H1 (cell line): ENCODE measurements around the gene FEZF1. TPM values are rescaled to one million over a fixed set of nuclear protein-coding genes. Genes with fewer than 3 reads are reported as not detected.

Experiments
- CTCF ChIA-PET: fragments of 300-600 bp; sonication (Branson Sonifier 250); formaldehyde crosslinking; loops from one replicate; lab custom pipeline; 2021; ENCODE audit not compliant: partially characterized antibody; lab: Charles Lee
- POLR2A ChIA-PET: fragments of 300-600 bp; sonication (Branson Sonifier 250); formaldehyde crosslinking; loops from one replicate; lab custom pipeline; 2021; ENCODE audit warnings: inconsistent platforms; ENCODE audit not compliant: partially characterized antibody; lab: Charles Lee
- DNase-seq, 2 experiments: peaks; one replicate each; pipeline versions ENCODE4 v3.0.0 to v3.0.0-alpha.2; 2010 to 2022; ENCODE audit warnings: low spot score in 2 of 2, low read depth in 1 of 2, mixed read lengths in 1 of 2
- FAIRE-seq: peaks from 2 replicates; lab custom pipeline; 2011; peaks lifted over from hg19 to GRCh38; lab: Jason Lieb, UNC
- H2AFZ ChIP-seq: 2 replicates; pipeline ENCODE4 v1.8.1; 2012; ENCODE audit warnings: low read length, inconsistent platforms
- H2AK5ac ChIP-seq: 2 replicates; pipeline ENCODE4 v1.6.1; 2013; ENCODE audit warnings: low read depth, low read length
- H2BK120ac ChIP-seq: replicated peaks from 2 replicates; pipeline ENCODE3; 2013; ENCODE audit warnings: low read depth, low read length, inconsistent platforms
- H2BK12ac ChIP-seq: 2 replicates; pipeline ENCODE4 v1.6.1; 2013; ENCODE audit warnings: low read depth, low read length
- H2BK15ac ChIP-seq: 2 replicates; pipeline ENCODE4 v1.6.1; 2013; ENCODE audit warnings: low read length
- H2BK20ac ChIP-seq: 2 replicates; pipeline ENCODE4 v1.6.1; 2013; ENCODE audit warnings: low read length
- H2BK5ac ChIP-seq: 2 replicates; pipeline ENCODE4 v1.6.1; 2013; ENCODE audit warnings: low read depth, low read length
- H3K14ac ChIP-seq: 2 replicates; pipeline ENCODE4 v1.6.1; 2013; ENCODE audit warnings: inconsistent platforms; ENCODE audit not compliant: insufficient read length
- H3K18ac ChIP-seq: 2 replicates; pipeline ENCODE4 v1.6.1; 2013; ENCODE audit warnings: low read length; ENCODE audit errors: extremely low read depth
- H3K23ac ChIP-seq: 2 replicates; pipeline ENCODE4 v1.6.1; 2013; ENCODE audit warnings: inconsistent platforms; ENCODE audit not compliant: insufficient read length
- H3K23me2 ChIP-seq: 2 replicates; pipeline ENCODE4 v1.6.1; 2013; ENCODE audit warnings: low read depth, low read length
- H3K27ac ChIP-seq: 2 replicates; pipeline ENCODE4 v1.6.1; 2011; ENCODE audit warnings: low read depth, low read length, inconsistent platforms
- H3K27me3 ChIP-seq, 4 experiments: replicated peaks in 1 of 4; 1 replicate in 1 of 4; 2 replicates in 3 of 4; pipeline versions ENCODE4 v1.6.1 to v1.8.1; 2011 to 2013; ENCODE audit warnings: low read length in 3 of 4, mild to moderate bottlenecking in 3 of 4, inconsistent platforms in 2 of 4, mixed read lengths in 2 of 4, moderate library complexity in 1 of 4; ENCODE audit not compliant: control insufficient read depth in 3 of 4, insufficient read depth in 3 of 4; ENCODE audit errors: extremely low read depth in 1 of 4
- H3K36me3 ChIP-seq, 4 experiments: 2 replicates each; pipeline versions ENCODE4 v1.6.1 to v1.8.1; 2011 to 2013; ENCODE audit warnings: mild to moderate bottlenecking in 4 of 4, low read length in 3 of 4, moderate library complexity in 2 of 4, control low read depth in 1 of 4, inconsistent platforms in 1 of 4; ENCODE audit not compliant: insufficient read depth in 4 of 4, control insufficient read depth in 2 of 4
- H3K4ac ChIP-seq: replicated peaks from 2 replicates; pipeline ENCODE3; 2013; ENCODE audit warnings: low read length, low read depth, mixed read lengths, inconsistent platforms; ENCODE audit not compliant: insufficient read length
- H3K4me1 ChIP-seq, 4 experiments: replicated peaks in 1 of 4; 1 replicate in 1 of 4; 2 replicates in 3 of 4; pipeline versions ENCODE4 v1.6.1 to v1.8.1; 2011 to 2013; ENCODE audit warnings: low read length in 3 of 4, inconsistent platforms in 2 of 4, mixed read lengths in 1 of 4; ENCODE audit not compliant: insufficient read depth in 4 of 4, control insufficient read depth in 3 of 4
- H3K4me2 ChIP-seq, 2 experiments: 2 replicates each; pipeline versions ENCODE4 v1.6.1 to v1.8.1; 2011 to 2013; ENCODE audit warnings: low read depth in 2 of 2, low read length in 2 of 2, control low read depth in 1 of 2, inconsistent platforms in 1 of 2, mild to moderate bottlenecking in 1 of 2; ENCODE audit not compliant: insufficient read depth in 1 of 2
- H3K4me3 ChIP-seq, 4 experiments: fragments of 200-600, 300-600 bp in 1 of 4; sonication (generic), shearing (Covaris generic), sonication (Bioruptor Twin) in 1 of 4; 2 replicates each; pipeline versions ENCODE4 v1.5.1 to v1.8.1; 2011 to 2016; ENCODE audit warnings: low read length in 4 of 4, low read depth in 3 of 4, control low read depth in 2 of 4, inconsistent platforms in 2 of 4, mild to moderate bottlenecking in 2 of 4, mixed read lengths in 1 of 4, moderate library complexity in 1 of 4; ENCODE audit not compliant: insufficient read depth in 2 of 4; ENCODE audit errors: extremely low read depth in 1 of 4
- H3K56ac ChIP-seq: replicated peaks from 2 replicates; pipeline ENCODE3; 2013; ENCODE audit warnings: low read depth, mild to moderate bottlenecking, mixed read lengths, low read length, inconsistent platforms; ENCODE audit not compliant: insufficient read length
- H3K79me1 ChIP-seq: 2 replicates; pipeline ENCODE4 v1.6.1; 2013; ENCODE audit warnings: low read depth, low read length, control low read depth
- H3K79me2 ChIP-seq, 2 experiments: 2 replicates each; pipeline versions ENCODE4 v1.6.1 to v1.8.1; 2012 to 2013; ENCODE audit warnings: low read length in 2 of 2, mild to moderate bottlenecking in 2 of 2, inconsistent platforms in 1 of 2; ENCODE audit not compliant: insufficient read depth in 2 of 2, control insufficient read depth in 1 of 2
- H3K9ac ChIP-seq, 4 experiments: replicated peaks in 1 of 4; 1 replicate in 1 of 4; 2 replicates in 3 of 4; pipeline versions ENCODE4 v1.6.1 to v1.8.1; 2011 to 2013; ENCODE audit warnings: low read depth in 3 of 4, low read length in 3 of 4, control low read depth in 2 of 4, mild to moderate bottlenecking in 2 of 4, moderate library complexity in 2 of 4, inconsistent platforms in 1 of 4; ENCODE audit errors: extremely low read depth in 1 of 4
- H3K9me3 ChIP-seq, 2 experiments: 2 replicates each; pipeline versions ENCODE4 v1.6.1 to v1.8.1; 2012 to 2013; ENCODE audit warnings: mild to moderate bottlenecking in 2 of 2, moderate library complexity in 2 of 2, control low read depth in 1 of 2, inconsistent platforms in 1 of 2, low read depth in 1 of 2, low read length in 1 of 2, mixed read lengths in 1 of 2; ENCODE audit not compliant: insufficient read depth in 2 of 2
- H4K20me1 ChIP-seq, 2 experiments: replicated peaks in 1 of 2; 2 replicates each; pipeline versions ENCODE3 to v1.8.1; 2011 to 2013; ENCODE audit warnings: inconsistent platforms in 2 of 2, low read length in 2 of 2, mild to moderate bottlenecking in 1 of 2; ENCODE audit not compliant: insufficient read depth in 2 of 2, control insufficient read depth in 1 of 2
- H4K5ac ChIP-seq: 2 replicates; pipeline ENCODE4 v1.6.1; 2013; ENCODE audit warnings: low read length, low read depth, mixed read lengths, inconsistent platforms; ENCODE audit not compliant: insufficient read length
- H4K8ac ChIP-seq: 2 replicates; pipeline ENCODE4 v1.8.0; 2013; ENCODE audit warnings: mild to moderate bottlenecking, moderate library complexity, low read length, inconsistent platforms; ENCODE audit not compliant: insufficient read depth; ENCODE audit errors: extremely low read depth
- H4K91ac ChIP-seq: replicated peaks from 2 replicates; pipeline ENCODE3; 2013; ENCODE audit warnings: low read length, mixed read lengths, inconsistent platforms; ENCODE audit not compliant: insufficient read length
- ASH2L ChIP-seq: fragments of 200-600, 300-600 bp; sonication (generic); IDR thresholded peaks from one replicate; pipeline ENCODE4 v1.7.1; 2017; ENCODE audit warnings: low read length
- CHD1 ChIP-seq: IDR thresholded peaks from 2 replicates; pipeline ENCODE4 v1.6.1; 2012; ENCODE audit warnings: low read depth, low read length, improper control_type of control experiment
- RNF2 ChIP-seq: fragments of 200-900, 300-1000 bp; sonication (generic); IDR thresholded peaks from 2 replicates; pipeline ENCODE4 v1.7.1; 2016; ENCODE audit warnings: borderline replicate concordance, low read depth, mild to moderate bottlenecking, antibody characterized with exemption, low read length; ENCODE audit not compliant: poor library complexity, severe bottlenecking; ENCODE audit errors: missing control alignments
- SIN3A ChIP-seq, 2 experiments: IDR thresholded peaks in 1 of 2; conservative IDR thresholded peaks in 1 of 2; 2 replicates each; pipeline ENCODE4 v1.6.1; 2011 to 2012; ENCODE audit warnings: low read length in 2 of 2, improper control_type of control experiment in 1 of 2, low read depth in 1 of 2, mild to moderate bottlenecking in 1 of 2
- WGBS, 2 experiments: shearing (Covaris generic) in 1 of 2; methylation state at CpG; one replicate each; pipeline versions ENCODE4 v1.1.6 to v1.1.7; 2013 to 2015; ENCODE audit warnings: low lambda C conversion rate in 2 of 2, mixed read lengths in 2 of 2, inconsistent platforms in 1 of 2, low coverage in 1 of 2, missing lambda C conversion rate in 1 of 2; ENCODE audit not compliant: insufficient replicate concordance in 2 of 2, insufficient coverage in 1 of 2, insufficient read length in 1 of 2; ENCODE audit errors: extremely low coverage in 1 of 2, missing lambda C conversion rate in 1 of 2; 5-methylcytosine and 5-hydroxymethylcytosine counted together
- polyA plus RNA-seq, 7 experiments: library from polyadenylated mRNA; depleted of rRNA in 3 of 7; stranded (reverse) in 5 of 7; unstranded in 2 of 7; fragments of >200 nt in 5 of 7; fragments of 200-250 nt in 2 of 7; gene quantifications; 1 replicate in 5 of 7; 2 replicates in 1 of 7; 4 replicates in 1 of 7; pipeline versions ENCODE4 v1.2.1 to v1.2.3, GENCODE V29; 2011 to 2013; ENCODE audit warnings: missing spikeins in 2 of 7, mixed read lengths in 2 of 7
- total RNA-seq: library from RNA; stranded (reverse); fragmentation: NEBNext Ultra II Directional; extraction: Animal tissue kit (Norgen Biotek cat#: 25700); gene quantifications from 2 replicates; pipeline ENCODE4 v1.2.1, GENCODE V29; 2021

The FEZF1 gene
- total and polyA plus RNA-seq, 2 of the 8 experiments (the other 6 are each of a cell fraction or from before 2014, with no cell fraction given), result 10.6 to 15.7 TPM

GRCh38 chr7:122304996-122305421 lies 459 bp upstream of the FEZF1 start:
- Histone ChIP-seq H3K4ac (no peak overlapping the region), H3K9me3 (no peaks in the 10 kb centered on the region), H2BK15ac (no peak overlapping the region), H3K36me3 (peaks cover 0 to 32% (median 2%) of the 10 kb centered on the region in 4 experiments; a peak in 2 of 8 replicates), H4K20me1 (peaks cover 0 to 3% of the 10 kb centered on the region in 2 experiments), H2BK5ac (no peak overlapping the region), H3K4me1 (peaks cover 3 to 31% (median 18%) of the 10 kb centered on the region in 4 experiments), H3K14ac (no peak overlapping the region), H2BK12ac (no peak overlapping the region), H3K27me3 (peaks cover 27 to 71% (median 58%) of the 10 kb centered on the region in 4 experiments), H3K27ac (no peak overlapping the region), H3K23ac (no peak overlapping the region), H2AFZ (no peak overlapping the region), H2BK20ac (no peak overlapping the region), H4K91ac (no peak overlapping the region), H3K79me1 (no peaks in the 10 kb centered on the region), H3K56ac (no peak overlapping the region), H4K5ac (no peak overlapping the region), H3K79me2 (peaks cover 0 to 26% of the 10 kb centered on the region in 2 experiments; a peak in 3 of 4 replicates), H2BK120ac (no peak overlapping the region), H3K23me2 (peaks cover 39% of the 10 kb centered on the region; the same call in 1 of the 2 replicates), H4K8ac (no peak overlapping the region), H2AK5ac (no peak overlapping the region), H3K9ac (0 out of 7 replicates have a peak overlapping the region, but pooled peaks of 1 of the 4 experiments have one; percentile 7), H3K4me2 (peak overlapping the region; percentile 99 to 100), H3K18ac (peak overlapping the region; percentile 79; the same call in 1 of the 2 replicates), H3K4me3 (peak overlapping the region; percentile 81 to 93 (median 86))
- DNase-seq, result no peak
- TF ChIP-seq SIN3A (conservative IDR thresholded peaks at IDR 0.05 in 1 of 2, IDR thresholded peaks at IDR 0.05 in 1 of 2; ENCODE audit: low read depth in 1 of 2, low read length in 2 of 2) (no peak), CHD1 (no peak), ASH2L (no peak), RNF2 (peak; percentile 38)
- no peak for FAIRE-seq
- POLR2A ChIA-PET, result interaction anchor here (0.8 to 1.6 kb wide), 2 partner anchors 12 to 81 kb away, joined by 3 to 7 read pairs; no protein-coding TSS in a partner anchor
- 1% methylated on average over 22 of the region's 24 CpGs; no CpG with 5 or more reads in 1 of the 2 experiments for WGBS, 2 experiments
- CTCF ChIA-PET, result interaction anchor here (0.7 to 2.2 kb wide), 2 partner anchors 11 to 244 kb away, joined by 3 to 6 read pairs; no protein-coding TSS in a partner anchor
